Caco-2 (cell line): ENCODE measurements around the gene TUBB1. TPM values are rescaled to one million over a fixed set of nuclear protein-coding genes. Genes with fewer than 3 reads are reported as not detected.

Experiments
- BruUV-seq: library from RNA; stranded (reverse); fragments of 400-500 nt; replicated peaks from 2 replicates; lab custom pipeline; 2021; lab: Mats Ljungman, UMichigan
- CTCF ChIA-PET: fragments of 300-600 bp; sonication (Branson Sonifier 250); formaldehyde crosslinking; loops from one replicate; lab custom pipeline; 2022; ENCODE audit warnings: antibody characterized with exemption; lab: Charles Lee
- POLR2A ChIA-PET: fragments of 300-600 bp; sonication (Branson Sonifier 250); formaldehyde crosslinking; loops from one replicate; lab custom pipeline; 2022; ENCODE audit warnings: antibody characterized with exemption; lab: Charles Lee
- DNase-seq, 2 experiments: peaks; one replicate each; pipeline versions ENCODE4 v3.0.0 to v3.0.0-alpha.2; 2020 to 2022
- H3K27me3 ChIP-seq: replicated peaks from 2 replicates; pipeline ENCODE4 v1.6.0; 2011; ENCODE audit warnings: low read length; ENCODE audit not compliant: control insufficient read depth, insufficient read depth
- H3K36me3 ChIP-seq: 2 replicates; pipeline ENCODE4 v1.5.1; 2011; ENCODE audit warnings: low read length; ENCODE audit not compliant: control insufficient read depth, insufficient read depth
- H3K4me1 ChIP-seq: fragments of 250-450 bp; sonication (Bioruptor Pico); 2 replicates; pipeline ENCODE4 v1.5.1; 2020; ENCODE audit warnings: mild to moderate bottlenecking
- H3K4me3 ChIP-seq: 2 replicates; pipeline ENCODE4 v1.5.1; 2011; ENCODE audit warnings: low read depth, mild to moderate bottlenecking, control low read depth, low read length
- H3K9me3 ChIP-seq: fragments of 250-450 bp; sonication (Bioruptor Pico); 2 replicates; pipeline ENCODE4 v1.5.1; 2020; ENCODE audit warnings: mild to moderate bottlenecking, moderate library complexity
- H3K27ac Mint-ChIP-seq: one replicate; pipeline ENCODE4 v1.8.0; 2022; ENCODE audit warnings: mixed read lengths; ENCODE audit not compliant: unreplicated experiment
- H3K27me3 Mint-ChIP-seq: one replicate; pipeline ENCODE4 v1.8.0; 2022; ENCODE audit warnings: mixed read lengths; ENCODE audit not compliant: insufficient read depth, unreplicated experiment
- H3K36me3 Mint-ChIP-seq: one replicate; pipeline ENCODE4 v1.8.0; 2022; ENCODE audit warnings: mild to moderate bottlenecking, mixed read lengths; ENCODE audit not compliant: insufficient read depth, unreplicated experiment
- H3K4me1 Mint-ChIP-seq: one replicate; pipeline ENCODE4 v1.8.0; 2022; ENCODE audit warnings: low read depth, mixed read lengths; ENCODE audit not compliant: unreplicated experiment
- H3K4me3 Mint-ChIP-seq: one replicate; pipeline ENCODE4 v1.8.0; 2022; ENCODE audit warnings: mild to moderate bottlenecking, moderate library complexity, mixed read lengths; ENCODE audit not compliant: unreplicated experiment
- H3K9me3 Mint-ChIP-seq: one replicate; pipeline ENCODE4 v1.8.0; 2022; ENCODE audit warnings: mixed read lengths; ENCODE audit not compliant: unreplicated experiment
- CTCF ChIP-seq, 2 experiments: fragments of 200-600 bp in 1 of 2; IDR thresholded peaks; 1 replicate in 1 of 2; 2 replicates in 1 of 2; pipeline versions ENCODE4 v1.5.1 to v1.8.0; 2011 to 2022; ENCODE audit warnings: antibody characterized with exemption in 1 of 2, control low read depth in 1 of 2, inconsistent platforms in 1 of 2, low read depth in 1 of 2, low read length in 1 of 2, mild to moderate bottlenecking in 1 of 2, moderate library complexity in 1 of 2; ENCODE audit not compliant: insufficient read depth in 1 of 2, severe bottlenecking in 1 of 2, unreplicated experiment in 1 of 2
- intact Hi-C: fragments of 100-400 bp; cut with micrococcal nuclease; formaldehyde crosslinking; loops from one replicate; pipeline ENCODE4 v1.10.0; 2022; ENCODE audit not compliant: unreplicated experiment
- total RNA-seq: library from RNA; stranded (reverse); gene quantifications from 2 replicates; pipeline ENCODE4 v1.2.3, GENCODE V29; 2022

The TUBB1 gene
- total RNA-seq, 1 experiment from 2014 or later, result 0.18 TPM

GRCh38 chr20:58993332-58994248 is 25.6 kb upstream of the TUBB1 start:
- no peak for TF ChIP-seq CTCF (IDR thresholded peaks at IDR 0.05; ENCODE audit: insufficient read depth in 1 of 2, low read depth in 1 of 2, low read length in 1 of 2, severe bottlenecking in 1 of 2, unreplicated experiment in 1 of 2)
- Mint-ChIP-seq H3K27me3 (no peaks in the 10 kb centered on the region), H3K4me1 (peaks cover 19% of the 10 kb centered on the region), H3K27ac (no peak overlapping the region), H3K36me3 (peaks cover 100% of the 10 kb centered on the region), H3K4me3 (no peak overlapping the region), H3K9me3 (no peaks in the 10 kb centered on the region)
- peaks cover 15% of the 10 kb centered on the region for H3K4me1 ChIP-seq
- POLR2A ChIA-PET, result interaction anchor here (0.7 to 2.6 kb wide), 4 partner anchors 12 to 605 kb away, joined by 3 to 17 read pairs (median 10); partner anchors contain the start of genes ATP5F1E and NELFCD
- no peaks in the 10 kb centered on the region for H3K27me3 ChIP-seq
- DNase-seq, result peak in 1 of 2 experiments; percentile 41
- no TSS peak for BruUV-seq
- H3K36me3 ChIP-seq, result peaks cover 28% of the 10 kb centered on the region
- CTCF ChIA-PET, result interaction anchor here (0.5 to 0.9 kb wide), 4 partner anchors 12 to 691 kb away, joined by 3 to 7 read pairs (median 4); partner anchors contain the start of gene NELFCD
- intact Hi-C loops, result no loop called here
- H3K4me3 ChIP-seq, result no peak overlapping the region
- H3K9me3 ChIP-seq, result no peaks in the 10 kb centered on the region

DNA sequence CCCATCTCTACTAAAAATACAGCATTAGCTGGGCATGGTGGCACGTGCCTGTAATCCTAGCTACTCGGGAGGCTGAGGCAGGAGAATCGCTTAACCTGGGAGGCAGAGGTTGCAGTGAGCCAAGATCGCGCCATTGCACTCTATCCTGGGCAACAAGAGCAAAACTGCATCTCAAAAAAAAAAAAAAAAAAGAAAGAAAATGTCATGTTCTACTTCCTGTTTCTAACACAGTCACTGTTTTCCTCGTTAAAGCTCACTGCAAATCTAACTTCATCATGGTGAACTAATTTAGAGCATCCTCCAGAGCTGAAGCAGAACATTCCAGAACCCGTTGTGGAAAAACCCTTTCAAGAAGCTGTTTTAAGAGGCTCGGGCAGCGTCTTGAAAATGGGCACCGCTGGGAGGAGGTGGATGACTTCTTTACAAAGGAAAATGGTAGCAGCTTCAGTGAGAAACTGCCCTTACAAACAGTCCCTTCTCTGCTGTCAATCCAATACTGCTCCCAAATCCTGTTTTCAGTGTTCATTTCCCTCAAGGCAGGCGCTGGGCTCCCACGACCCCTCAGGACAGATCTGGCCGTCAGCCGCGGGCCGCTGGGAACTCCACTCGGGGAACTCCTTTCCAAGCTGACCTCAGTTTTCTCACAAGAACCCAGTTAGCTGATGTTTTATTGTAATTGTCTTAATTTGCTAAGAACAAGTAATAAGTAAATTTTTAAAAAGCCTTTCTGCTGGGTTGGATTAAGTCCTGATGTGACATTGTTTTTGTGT is 24.7 kb upstream of the TUBB1 start:
- H3K9me3 Mint-ChIP-seq, result no peaks in the 10 kb centered on the region
- H3K27ac Mint-ChIP-seq, result no peak overlapping the region
- ChIA-PET POLR2A (interaction anchor here (0.6 to 1.6 kb wide), 3 partner anchors 13 to 601 kb away, joined by 3 to 16 read pairs (median 6); partner anchors contain the start of genes ATP5F1E and NELFCD), CTCF (interaction anchor here (0.6 kb wide), 1 partner anchor 14 kb away, joined by 3 read pairs; no protein-coding TSS in a partner anchor)
- intact Hi-C loops, result no loop called here
- H3K36me3 Mint-ChIP-seq, result peaks cover 100% of the 10 kb centered on the region
- Histone ChIP-seq H3K4me1 (peaks cover 15% of the 10 kb centered on the region), H3K4me3 (no peak overlapping the region), H3K36me3 (peaks cover 23% of the 10 kb centered on the region), H3K27me3 (no peaks in the 10 kb centered on the region), H3K9me3 (no peaks in the 10 kb centered on the region)
- H3K27me3 Mint-ChIP-seq, result no peaks in the 10 kb centered on the region
- BruUV-seq, result TSS peak; percentile 46
- peak in 1 of 2 experiments; percentile 23 for DNase-seq
- peaks cover 19% of the 10 kb centered on the region for H3K4me1 Mint-ChIP-seq
- no peak overlapping the region for H3K4me3 Mint-ChIP-seq
- TF ChIP-seq CTCF (IDR thresholded peaks at IDR 0.05; ENCODE audit: insufficient read depth in 1 of 2, low read depth in 1 of 2, low read length in 1 of 2, severe bottlenecking in 1 of 2, unreplicated experiment in 1 of 2), result no peak
